HG02610 (cell line): ENCODE results near the gene CDNF.

ENCODE experiments used
- ATAC-seq: cut with Tn5 transposase; IDR thresholded peaks from one replicate; pipeline ENCODE4 v1.9.1; 2021; ENCODE audit warnings: mild to moderate bottlenecking, moderate library complexity; ENCODE audit not compliant: unreplicated experiment

CDNF gene

DNA sequence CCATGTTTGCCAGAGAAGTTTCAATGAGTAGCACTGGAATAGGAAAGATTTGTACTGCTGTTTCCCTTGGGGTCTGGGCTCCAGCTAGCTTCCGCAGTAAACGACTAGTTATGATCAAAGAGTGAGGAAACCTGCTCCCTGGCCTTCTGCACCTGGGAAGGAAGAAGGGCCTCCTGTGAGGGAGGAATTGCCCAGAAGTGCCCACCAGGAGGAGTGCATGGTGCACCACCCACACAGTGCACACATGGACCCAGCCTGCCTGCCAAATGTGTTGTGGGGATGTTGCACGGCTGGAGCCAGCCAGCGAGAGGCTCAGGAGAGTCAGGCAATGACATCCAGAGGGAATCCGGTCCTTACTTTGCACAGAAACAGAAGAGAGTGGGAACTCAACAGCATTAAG, 36.1 kb downstream of the CDNF start:
- no peak for ATAC-seq

DNA sequence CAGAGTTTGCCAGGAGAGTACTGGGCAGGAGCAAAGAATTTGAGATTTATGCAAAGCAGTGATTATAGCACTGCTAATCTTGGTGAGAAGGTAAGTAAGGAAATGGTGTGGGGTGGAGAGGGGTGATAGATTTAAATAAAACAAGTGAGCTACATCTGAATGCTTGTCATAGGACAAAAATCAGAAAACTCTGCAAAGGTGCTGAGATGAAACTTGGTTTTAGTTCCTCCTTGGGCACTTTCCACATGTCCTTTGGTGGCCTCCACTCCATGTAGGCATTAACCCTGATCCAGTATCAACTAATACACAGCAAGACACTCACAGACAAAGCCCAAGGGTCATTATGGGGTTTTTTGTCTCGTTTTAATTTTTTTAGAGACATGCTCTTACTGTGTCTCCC, 37.4 kb downstream of the CDNF start:
- ATAC-seq, result no peak

DNA sequence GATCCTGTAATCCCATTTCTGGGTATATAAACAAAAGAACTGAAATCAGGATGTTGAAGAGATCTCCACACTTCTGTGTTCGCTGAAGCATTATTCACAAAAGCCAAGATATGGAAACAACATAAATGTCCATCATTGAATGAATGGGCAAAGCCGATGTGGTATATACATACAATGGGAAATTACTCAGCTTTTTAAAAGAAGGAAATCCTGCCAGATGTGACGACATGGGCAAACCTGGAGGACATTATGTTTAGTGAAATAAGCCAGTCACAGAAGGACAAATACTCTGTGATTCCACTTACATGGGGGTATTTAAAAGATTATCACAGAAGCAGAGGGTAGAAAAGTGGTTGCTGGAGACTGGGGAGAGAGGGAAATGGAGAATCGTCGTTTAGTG, 39.2 kb downstream of the CDNF start:
- no peak for ATAC-seq

DNA sequence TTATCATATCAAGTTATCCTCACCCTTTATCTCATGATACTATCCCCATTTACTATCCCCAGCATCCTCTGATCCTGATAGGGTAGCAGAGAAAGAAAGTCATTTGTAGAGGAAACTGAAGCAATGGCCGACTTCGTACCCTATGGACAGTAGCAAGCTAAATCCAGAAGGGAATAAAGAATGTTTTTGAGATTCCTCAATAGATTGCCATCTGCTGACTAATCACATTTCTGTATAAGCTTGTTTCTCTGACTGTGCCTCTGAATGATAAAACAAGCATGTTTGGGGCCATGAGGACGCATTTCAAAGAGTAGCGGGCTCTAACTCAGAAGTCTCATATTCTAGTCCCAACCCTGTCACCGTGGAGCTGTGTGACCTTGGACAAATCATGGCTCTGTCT, 49.9 kb downstream of the CDNF start:
- no peak for ATAC-seq

DNA sequence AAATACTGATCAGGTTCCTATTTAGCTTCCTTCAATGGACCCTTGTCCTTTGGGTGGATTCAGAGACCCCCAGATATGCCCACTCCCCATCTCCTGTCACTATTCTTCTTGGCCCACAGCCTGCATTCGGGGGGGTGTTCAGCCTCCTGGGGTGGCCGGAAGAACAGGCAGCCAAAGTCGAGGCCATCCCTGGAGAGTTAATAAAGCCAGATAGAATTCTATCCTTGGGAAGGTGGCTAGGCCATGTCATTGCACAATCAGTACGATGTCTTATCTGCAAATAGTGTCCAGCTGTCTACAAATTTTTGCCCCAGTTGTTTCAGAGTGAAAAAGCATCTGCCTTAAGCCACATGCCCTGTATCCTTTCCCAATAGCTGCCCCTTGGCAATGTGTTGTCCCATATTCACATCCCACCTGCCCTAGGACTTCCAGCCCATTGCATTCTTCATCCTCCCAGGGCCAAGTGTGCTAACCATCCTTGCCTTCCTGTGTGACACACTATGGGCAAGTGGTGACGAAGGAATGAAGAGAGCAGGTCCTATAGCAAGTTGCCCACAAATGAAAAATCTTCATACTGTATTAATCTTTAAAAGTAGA, 53.3 kb downstream of the CDNF start:
- no peak for ATAC-seq

DNA sequence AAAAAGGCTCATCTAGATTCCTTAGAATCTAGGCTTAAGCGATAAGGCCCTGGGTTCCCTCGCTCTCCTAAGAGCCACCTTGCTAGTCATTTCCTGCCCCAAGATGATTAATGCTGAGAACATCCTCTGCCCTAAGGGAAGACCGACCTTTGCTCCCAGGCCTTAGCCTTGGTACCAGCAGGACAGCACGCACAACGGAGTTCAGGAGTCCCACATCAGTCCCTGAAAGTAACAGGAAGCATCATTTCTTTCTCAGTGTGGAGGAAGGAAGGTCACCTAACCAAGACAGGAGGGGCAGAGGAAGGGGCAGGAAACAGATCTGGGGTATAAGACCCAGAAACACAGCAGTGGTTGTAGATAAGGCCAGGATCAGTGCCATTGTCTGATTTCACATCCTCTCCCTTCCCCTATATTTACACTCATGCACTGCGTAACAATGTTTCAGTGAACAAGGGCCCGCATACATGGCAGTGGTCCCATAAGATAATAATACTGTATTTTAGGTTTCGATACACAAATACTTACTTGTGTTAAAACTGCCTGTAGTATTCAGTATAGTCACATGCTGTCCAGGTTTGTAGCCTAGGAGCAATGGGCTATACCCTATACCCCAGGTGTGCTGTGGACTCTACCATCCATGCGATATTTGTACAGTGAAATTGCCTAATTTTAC, 55.0 kb downstream of the CDNF start:
- no peak for ATAC-seq

DNA sequence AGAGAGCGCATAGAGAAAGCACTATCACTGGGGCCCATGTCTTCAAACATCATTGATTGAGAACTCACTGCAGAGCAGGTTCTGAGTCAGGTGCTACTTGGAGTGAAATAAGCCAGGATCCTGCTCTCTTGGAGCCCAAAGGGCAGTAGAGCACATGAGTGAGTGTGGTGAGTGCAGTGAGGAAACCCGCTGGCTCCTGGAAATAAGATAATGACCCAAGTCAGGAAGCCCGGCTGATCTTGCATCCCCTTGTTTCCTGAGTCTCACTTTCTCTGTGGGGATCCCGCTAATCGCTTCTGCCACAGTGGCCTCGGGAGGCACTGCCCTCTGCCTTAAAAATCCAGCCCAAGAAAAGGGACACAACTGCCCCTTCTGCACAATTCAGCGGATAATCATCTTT, 56.1 kb downstream of the CDNF start:
- no peak for ATAC-seq

DNA sequence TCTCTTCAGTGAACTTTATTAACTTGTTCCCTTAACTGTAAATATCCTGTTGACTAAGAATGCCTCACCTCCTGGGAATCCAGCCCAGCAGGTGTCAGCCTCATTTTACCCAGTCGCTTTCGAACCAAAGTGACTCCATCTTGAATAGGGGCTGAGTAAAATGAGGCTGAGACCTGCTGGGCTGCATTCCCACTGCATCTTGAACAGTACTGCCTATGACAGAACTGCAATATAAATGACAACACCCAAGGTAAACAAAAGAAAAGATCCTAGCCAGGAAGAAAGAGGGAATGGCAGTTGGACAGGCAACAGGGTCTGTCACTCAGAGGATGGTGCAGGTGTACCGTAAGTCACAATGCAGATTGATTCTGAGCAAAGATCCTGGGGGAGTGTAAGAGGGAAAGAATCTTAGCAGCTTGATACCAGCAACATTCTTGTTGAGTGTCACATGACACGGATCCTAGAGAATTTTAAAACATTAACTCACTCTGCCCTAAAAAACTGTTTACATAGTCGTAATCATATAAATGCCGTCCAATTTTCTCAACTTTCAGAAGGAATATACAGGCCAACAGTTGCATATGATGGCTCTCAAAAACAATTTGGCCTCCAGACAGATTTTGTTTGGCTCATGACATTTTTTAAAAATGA, 58.7 kb downstream of the CDNF start:
- no peak for ATAC-seq

DNA sequence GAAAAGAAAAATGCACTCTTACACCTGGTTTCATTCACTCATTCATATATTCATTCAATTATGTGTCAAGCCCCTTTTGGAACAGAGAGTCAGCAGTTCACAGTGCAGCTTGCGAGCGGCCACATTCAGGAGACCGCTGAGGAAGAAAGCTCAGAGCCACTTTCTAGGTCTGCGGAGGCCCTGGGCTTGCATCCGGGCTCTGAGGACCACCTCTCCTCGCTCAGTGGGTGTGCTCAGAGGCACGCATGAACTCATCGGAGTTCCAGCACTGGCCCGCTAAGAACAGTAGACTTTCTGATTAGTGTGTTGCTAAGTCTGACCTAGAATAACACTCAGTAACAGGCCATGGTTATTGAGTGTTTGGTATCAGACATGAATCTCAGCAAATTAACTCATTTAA, 61.3 kb downstream of the CDNF start:
- no peak for ATAC-seq

DNA sequence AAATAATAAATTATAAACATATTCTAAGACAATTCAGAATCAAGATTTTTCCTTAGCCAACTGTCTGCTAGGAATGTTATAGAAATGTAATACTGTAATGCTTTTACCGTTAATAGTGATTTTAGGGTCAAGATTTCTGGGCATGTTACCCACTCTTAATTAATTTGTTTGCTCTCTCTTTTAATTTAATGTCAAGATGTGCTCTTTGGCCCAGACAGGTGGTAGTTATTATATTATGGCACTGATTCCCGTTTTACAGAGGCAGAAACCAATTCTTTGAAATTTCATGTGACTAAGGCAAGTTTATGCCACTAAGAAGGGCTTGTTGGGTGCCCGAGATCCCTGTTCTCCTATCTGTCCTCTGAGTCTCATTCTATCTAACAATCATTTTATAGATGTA, 62.2 kb downstream of the CDNF start:
- no peak for ATAC-seq

DNA sequence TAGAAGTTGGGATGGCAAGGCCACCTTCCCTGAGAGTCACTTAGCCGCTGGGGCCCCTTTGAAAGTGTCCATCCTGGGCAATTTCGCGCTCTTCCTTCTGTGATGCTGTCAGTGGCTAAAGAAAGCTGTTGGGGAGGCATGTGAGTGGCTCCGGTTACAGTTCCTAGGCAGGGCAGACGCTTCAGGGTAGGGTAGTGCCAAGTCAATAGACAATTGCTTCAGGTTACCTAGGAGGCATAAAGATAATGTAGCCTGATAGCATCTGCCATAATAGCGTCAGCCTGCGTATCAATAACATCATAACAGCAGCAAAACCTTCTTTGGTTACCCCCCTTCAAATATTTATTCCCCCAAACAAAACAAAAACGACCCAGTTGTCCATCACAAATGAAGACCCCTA, 63.0 kb downstream of the CDNF start, which contains the start of gene FAM107B:
FAM107B (minus strand) TSS at position 101 of the 400 bp plus-strand sequence. CDS start 234 bp downstream, outside the sequence.
- ATAC-seq, result no peak

DNA sequence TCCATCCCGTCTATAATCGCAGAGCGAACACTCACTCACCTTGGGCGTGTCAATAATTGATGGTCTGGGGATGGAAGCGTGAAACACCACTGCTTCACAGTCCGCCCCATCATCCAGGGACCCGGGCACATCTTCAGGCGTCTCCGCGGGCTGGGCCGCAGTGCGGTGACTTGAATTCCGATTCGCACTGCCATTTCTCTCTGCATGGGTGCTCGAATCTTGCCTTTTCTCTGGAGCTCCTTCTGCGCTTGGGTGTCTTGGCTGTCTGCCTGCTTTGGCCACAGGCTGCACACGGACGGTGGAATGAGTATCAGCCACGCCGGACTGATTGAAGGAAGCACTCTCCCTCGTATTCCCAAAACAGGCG, 63.6 kb downstream of the CDNF start:
- no peak for ATAC-seq

DNA sequence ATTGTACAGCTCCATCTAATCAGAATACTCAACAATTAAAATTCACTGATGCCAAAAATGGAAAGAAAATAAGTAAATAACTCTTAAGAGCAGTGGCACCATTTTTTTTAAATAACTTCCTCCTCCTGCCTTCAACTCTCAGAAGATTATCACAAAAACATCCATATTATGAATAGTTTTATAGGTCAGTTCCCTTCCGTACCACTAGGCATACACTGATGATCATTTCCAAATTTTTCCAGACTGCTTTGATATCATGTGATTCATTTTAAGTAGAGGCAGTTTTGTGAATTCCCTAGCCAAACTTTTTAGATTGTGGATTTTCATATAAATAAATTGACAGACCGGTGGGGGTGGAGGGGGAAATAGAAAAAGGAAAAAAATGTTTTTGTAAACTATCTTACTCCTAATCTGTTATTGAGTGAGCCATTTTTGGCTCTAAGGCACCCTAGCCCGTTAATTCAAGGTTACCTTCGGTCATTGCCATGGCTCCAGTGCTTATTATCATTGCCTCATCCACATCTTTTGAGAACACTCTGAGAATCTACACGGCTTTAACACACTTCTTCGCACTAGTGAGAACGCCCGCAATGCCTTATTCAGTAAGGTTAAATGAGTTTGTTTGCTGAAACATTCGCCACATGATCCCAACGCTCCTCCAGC, 64.2 kb downstream of the CDNF start:
- ATAC-seq, result no peak

DNA sequence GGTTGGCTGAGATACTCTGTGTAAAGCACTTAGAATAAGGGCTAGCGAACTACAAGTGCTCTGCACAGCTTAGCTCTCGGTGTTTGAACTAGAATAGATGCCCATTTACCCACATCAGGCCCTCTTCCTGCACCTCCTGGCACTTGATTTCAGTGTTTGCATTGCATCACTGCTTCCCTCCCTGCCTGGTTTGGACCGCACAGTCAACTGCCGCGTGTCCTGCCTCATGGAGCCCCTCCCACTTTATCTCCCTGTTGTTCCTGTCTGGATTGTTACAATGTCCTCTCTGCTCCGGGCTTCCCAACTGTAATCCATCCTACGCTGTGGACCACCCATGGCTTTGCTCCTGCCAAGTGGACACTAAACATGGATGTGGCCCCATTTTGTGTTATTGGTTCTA, 65.4 kb downstream of the CDNF start:
- ATAC-seq, result no peak

DNA sequence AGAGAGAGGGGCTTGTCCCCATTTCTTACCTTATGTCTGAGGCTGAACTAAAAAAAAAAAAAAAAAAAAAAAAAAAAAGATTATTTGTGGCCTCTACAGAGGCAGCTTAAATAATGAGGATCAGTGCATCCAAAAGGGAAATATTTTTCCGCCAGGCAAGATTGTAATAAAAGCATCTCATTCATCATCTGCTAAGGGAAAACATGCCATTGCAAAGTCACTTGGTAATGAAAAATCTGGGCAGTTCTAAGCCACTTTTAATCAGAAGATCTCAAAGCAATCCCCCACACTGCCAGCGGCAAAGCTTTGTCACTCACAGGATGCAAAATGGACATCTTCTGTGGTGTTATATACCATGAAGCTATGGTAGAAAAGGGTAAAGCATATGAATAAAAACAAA, 66.9 kb downstream of the CDNF start:
- ATAC-seq, result no peak
